Measurements from ENCODE around the gene IGSF3. TPM values are rescaled to one million over a fixed set of nuclear protein-coding genes. Genes with fewer than 3 reads are reported as not detected.

IGSF3 gene
- polyA plus RNA-seq, 4 donors, result 29.5 to 31.4 (median 30.4) TPM

- no peak for DNase-seq (ENCODE audit: low read depth in 4 of 4, low spot score in 3 of 4)
Measured at GRCh38 chr1:116686723-116687352, 19.3 kb upstream of the IGSF3 start.

DNA sequence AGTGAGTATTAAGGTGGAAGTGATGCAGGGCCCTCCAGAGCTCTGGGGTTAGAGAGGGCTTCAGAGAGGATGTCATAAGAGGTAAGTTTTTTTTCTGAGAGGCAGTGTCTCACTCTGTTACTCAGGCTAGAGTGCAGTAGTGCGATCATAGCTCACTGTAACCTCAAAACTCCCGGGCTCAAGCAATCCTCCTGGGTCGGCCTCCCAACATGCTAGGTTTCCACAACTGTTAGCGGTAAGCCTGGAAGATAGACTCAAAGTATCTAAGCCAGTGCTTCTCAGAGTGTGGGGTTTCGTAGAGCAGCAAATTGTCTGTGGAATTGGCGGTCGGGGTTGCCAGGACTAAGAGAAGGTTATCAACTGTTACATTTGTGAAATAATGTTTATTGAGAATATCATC lies 18.6 kb upstream of the IGSF3 start:
- DNase-seq (ENCODE audit: low read depth in 4 of 4, low spot score in 3 of 4), result no peak

- DNase-seq (ENCODE audit: low read depth in 4 of 4, low spot score in 3 of 4), result no peak
Measured at GRCh38 chr1:116684575-116684974, 17.0 kb upstream of the IGSF3 start.

- DNase-seq (ENCODE audit: low read depth in 4 of 4, low spot score in 3 of 4), result no peak
Measured at GRCh38 chr1:116682641-116683221, 15.2 kb upstream of the IGSF3 start.

DNA sequence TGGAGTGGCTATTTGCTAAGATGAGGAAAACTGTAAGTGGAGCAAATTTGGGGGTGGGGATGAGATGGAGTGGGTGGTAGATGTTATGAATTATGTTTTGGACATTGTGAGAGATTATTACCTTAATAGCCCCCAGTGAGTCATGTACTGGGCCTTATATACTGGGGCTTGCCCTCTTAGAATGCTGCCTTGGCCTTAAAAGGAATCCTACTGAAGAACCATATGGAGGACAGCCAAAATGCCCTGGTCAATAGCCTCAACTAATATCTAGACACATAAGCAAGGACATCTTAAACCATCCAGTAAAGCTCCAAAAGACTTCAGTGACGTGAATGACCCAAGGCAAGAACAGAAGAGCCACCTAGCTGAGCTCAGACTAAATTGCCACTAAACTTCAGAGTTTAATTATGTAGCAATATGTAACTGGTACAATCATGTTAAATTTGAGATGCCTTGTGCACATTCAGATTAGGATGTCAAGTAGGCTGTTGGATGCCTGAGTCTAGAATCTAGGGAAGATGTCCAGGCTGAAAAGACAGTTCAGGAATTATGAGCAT lies 13.9 kb upstream of the IGSF3 start:
- no peak for DNase-seq (ENCODE audit: low read depth in 4 of 4, low spot score in 3 of 4)

DNA sequence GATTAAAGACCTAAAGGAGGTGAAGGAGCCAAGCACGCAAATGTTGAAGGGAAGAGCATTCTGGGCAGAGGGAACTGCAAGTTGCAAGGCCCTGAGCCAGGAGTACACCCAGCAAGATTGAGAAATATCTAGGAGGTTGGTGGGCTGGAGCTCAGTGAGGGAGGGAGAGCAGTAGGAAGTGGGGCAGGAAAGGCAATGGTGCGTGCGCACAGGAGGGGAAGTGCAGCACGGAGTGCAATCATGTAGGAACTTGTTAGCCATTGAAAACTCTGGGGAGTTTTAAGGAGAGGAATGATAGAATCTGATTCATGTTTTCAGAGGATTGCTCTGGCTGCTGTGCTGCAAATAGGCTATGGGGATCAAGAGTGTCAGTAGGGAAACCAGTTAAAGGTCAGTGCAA lies 13.2 kb upstream of the IGSF3 start:
- DNase-seq (ENCODE audit: low read depth in 4 of 4, low spot score in 3 of 4), result no peak

- DNase-seq (ENCODE audit: low read depth in 4 of 4, low spot score in 3 of 4), result no peak
Measured at GRCh38 chr1:116679828-116680628, 12.5 kb upstream of the IGSF3 start.

DNA sequence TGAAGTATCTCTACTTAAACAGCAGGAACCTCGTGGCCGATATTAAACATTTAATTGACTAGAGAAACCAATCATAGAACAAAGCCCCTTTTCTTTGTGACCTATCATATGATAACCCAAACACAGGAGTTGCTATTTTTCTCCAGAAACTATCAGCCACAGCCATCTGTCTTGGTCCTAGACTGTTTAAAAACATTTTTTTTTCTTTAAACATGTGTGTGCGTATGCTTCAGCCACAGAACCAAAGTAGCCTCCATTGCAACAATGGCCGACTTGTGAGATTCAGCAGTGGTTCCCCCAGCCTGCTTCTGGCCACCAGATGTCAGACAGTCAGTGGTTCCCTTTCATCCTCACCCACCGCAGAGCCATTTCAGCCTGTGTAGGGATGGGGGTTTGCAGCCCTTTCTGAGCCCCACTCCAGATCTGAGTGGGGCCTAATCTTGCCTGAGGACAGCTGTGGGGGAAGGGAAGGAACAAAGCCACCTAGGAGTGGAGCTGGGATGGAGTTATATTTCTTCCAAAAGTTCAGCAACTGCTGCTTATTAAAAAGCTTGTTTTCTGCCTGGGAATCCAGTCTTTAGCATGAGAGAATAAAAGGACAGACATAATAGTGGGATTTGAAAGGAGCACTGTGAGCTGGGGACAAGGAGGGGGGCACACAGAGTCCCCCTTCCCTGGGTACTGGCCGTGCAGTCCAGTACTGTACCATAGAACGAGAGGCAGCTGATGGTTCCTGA lies 11.7 kb upstream of the IGSF3 start:
- DNase-seq (ENCODE audit: low read depth in 4 of 4, low spot score in 3 of 4), result no peak

- DNase-seq (ENCODE audit: low read depth in 4 of 4, low spot score in 3 of 4), result no peak
Measured at GRCh38 chr1:116678732-116679090, 11.2 kb upstream of the IGSF3 start.

GRCh38 chr1:116677474-116678062 lies 10.0 kb upstream of the IGSF3 start:
- no peak for DNase-seq (ENCODE audit: low read depth in 4 of 4, low spot score in 3 of 4)

DNA sequence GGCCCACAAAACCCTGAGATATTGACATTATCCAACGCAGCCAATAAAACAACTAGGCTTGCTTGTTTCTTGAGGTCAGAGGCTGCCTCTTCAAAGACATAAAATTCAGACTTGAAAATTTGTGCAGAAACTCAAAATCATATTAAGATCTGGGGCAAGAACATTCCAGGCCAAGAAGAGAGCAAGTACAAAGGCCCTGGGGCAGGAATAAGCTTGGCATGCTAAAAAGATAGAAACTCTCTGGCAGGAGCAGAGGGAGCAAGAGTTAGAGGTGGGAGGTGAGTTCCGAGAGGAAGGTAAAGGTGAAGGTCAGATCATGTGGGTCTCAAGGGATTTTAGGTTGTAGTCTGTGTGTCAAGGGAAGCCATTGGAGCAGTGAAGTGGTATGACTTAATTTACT lies 8.8 kb upstream of the IGSF3 start:
- DNase-seq (ENCODE audit: low read depth in 4 of 4, low spot score in 3 of 4), result no peak

DNA sequence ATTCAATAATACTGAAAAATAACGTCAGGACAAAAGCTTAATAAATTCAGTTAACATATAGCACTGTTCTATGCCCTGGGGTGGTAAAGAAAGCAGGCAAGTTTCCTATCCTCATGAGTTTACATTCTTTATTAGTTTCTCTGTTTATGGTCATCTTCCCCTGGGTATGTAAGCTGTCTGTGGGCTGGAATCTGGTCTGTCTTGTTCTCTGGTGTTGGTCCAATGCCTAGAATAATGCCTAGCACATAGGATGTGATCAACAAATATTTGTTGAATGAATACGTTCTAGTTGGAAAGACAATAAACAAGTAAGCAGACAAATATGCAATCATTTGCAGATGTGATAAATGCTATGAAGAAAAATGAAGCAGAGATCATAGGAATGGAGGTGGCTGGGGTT lies 7.2 kb upstream of the IGSF3 start:
- DNase-seq (ENCODE audit: low read depth in 4 of 4, low spot score in 3 of 4), result no peak

GRCh38 chr1:116674011-116674531 lies 6.5 kb upstream of the IGSF3 start:
- no peak for DNase-seq (ENCODE audit: low read depth in 4 of 4, low spot score in 3 of 4)

GRCh38 chr1:116671912-116672311 lies 4.4 kb upstream of the IGSF3 start:
- no peak for DNase-seq (ENCODE audit: low read depth in 4 of 4, low spot score in 3 of 4)

GRCh38 chr1:116671072-116671760 lies 3.7 kb upstream of the IGSF3 start:
- no peak for DNase-seq (ENCODE audit: low read depth in 4 of 4, low spot score in 3 of 4)

GRCh38 chr1:116668277-116668676 lies 744 bp upstream of the IGSF3 start:
- DNase-seq (ENCODE audit: low read depth in 4 of 4, low spot score in 3 of 4), result no peak

DNA sequence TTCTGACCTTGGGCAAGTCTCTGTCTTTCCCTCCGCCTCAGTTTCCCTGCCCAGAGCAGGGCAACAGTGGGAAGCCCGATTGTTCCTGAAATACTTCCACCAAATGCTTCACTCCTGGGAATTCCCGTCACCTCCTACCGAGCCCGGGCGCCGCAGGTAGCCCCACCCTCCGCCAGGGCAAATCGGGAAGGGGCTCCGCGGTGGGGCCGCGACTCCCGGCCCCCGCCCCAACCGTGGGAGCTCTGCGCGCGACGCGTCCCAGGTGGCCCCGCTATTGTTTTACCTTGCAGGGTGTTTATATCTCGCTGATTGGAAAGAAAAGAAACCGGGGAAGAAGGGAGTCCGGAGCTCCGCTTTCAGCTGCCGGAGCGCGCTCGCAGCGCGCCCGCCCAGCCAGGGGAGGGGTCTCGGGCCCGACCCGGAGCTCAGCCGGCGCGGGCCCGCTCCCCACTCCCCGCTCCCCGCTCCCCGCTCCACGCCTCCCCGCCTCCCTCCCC lies 407 bp downstream of the IGSF3 start:
- DNase-seq (ENCODE audit: low read depth in 4 of 4, low spot score in 3 of 4), result no peak

- DNase-seq (ENCODE audit: low read depth in 4 of 4, low spot score in 3 of 4), result no peak
Measured at GRCh38 chr1:116666187-116667077, 1.1 kb downstream of the IGSF3 start.

DNA sequence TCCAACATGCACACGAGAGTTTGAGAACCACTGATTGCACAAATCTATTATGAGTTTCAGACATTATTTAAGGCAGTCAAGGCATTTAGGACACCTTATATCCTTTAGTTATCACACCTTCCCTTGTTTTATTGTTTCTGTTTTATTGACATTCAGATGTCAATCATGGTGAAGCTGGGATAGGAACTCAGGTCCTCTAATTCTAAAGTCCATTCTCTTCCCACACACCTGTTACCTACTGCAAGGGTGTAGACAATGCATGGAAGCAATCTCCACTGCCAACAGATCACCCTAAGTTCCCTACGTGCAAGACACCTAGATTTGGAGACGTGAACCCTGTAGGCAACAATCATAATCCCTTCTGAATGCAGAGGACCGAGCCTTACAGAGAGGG lies 2.6 kb downstream of the IGSF3 start:
- DNase-seq (ENCODE audit: low read depth in 4 of 4, low spot score in 3 of 4), result no peak
